MM.1S (cell line): ENCODE data around the gene RXYLT1.

Experiments used
- DNase-seq: peaks from one replicate; pipeline ENCODE4 v3.0.0-alpha.2; 2015
- H2AFZ ChIP-seq: fragments of 300-600 bp; sonication (generic); 2 replicates; pipeline ENCODE4 v1.6.0; 2016; ENCODE audit warnings: antibody characterized with exemption, low read length
- H3F3A ChIP-seq: fragments of 300-600 bp; sonication (generic); 2 replicates; pipeline ENCODE4 v1.6.1; 2016; ENCODE audit warnings: mild to moderate bottlenecking, antibody characterized with exemption, low read length, moderate library complexity, mixed read lengths; ENCODE audit not compliant: insufficient read depth
- H3K27ac ChIP-seq: fragments of 300-600 bp; sonication (generic); 2 replicates; pipeline ENCODE4 v1.5.1; 2016; ENCODE audit warnings: mild to moderate bottlenecking, low read length
- H3K27me3 ChIP-seq: fragments of 300-600 bp; sonication (generic); replicated peaks from 2 replicates; pipeline ENCODE4 v1.6.0; 2016; ENCODE audit warnings: low read length; ENCODE audit not compliant: insufficient read depth
- H3K36me3 ChIP-seq: fragments of 300-600 bp; sonication (generic); replicated peaks from 2 replicates; pipeline ENCODE4 v1.6.1; 2016; ENCODE audit warnings: mild to moderate bottlenecking, low read length, mixed read lengths; ENCODE audit not compliant: insufficient read depth
- H3K4me1 ChIP-seq: fragments of 300-600 bp; sonication (generic); 2 replicates; pipeline ENCODE4 v1.6.1; 2016; ENCODE audit warnings: low read length, mixed read lengths
- H3K4me2 ChIP-seq: fragments of 300-600 bp; sonication (generic); 2 replicates; pipeline ENCODE4 v1.6.0; 2016; ENCODE audit warnings: low read depth, low read length
- H3K4me3 ChIP-seq: fragments of 300-600 bp; sonication (generic); 2 replicates; pipeline ENCODE4 v1.5.1; 2016; ENCODE audit warnings: low read length, mixed read lengths
- H3K79me2 ChIP-seq: fragments of 300-600 bp; sonication (generic); 2 replicates; pipeline ENCODE4 v1.6.1; 2016; ENCODE audit warnings: mixed run types, low read length, mixed read lengths
- H3K9ac ChIP-seq: fragments of 300-600 bp; sonication (generic); 2 replicates; pipeline ENCODE4 v1.6.1; 2016; ENCODE audit warnings: low read length, mixed read lengths
- H3K9me2 ChIP-seq: fragments of 300-600 bp; sonication (generic); replicated peaks from 2 replicates; pipeline ENCODE4 v1.6.1; 2016; ENCODE audit warnings: mild to moderate bottlenecking, low read length, mixed read lengths; ENCODE audit not compliant: insufficient read depth
- H3K9me3 ChIP-seq: fragments of 300-600 bp; sonication (generic); replicated peaks from 2 replicates; pipeline ENCODE4 v1.6.1; 2016; ENCODE audit warnings: mild to moderate bottlenecking, low read length, mixed read lengths; ENCODE audit not compliant: insufficient read depth
- H4K20me1 ChIP-seq: fragments of 300-600 bp; sonication (generic); 2 replicates; pipeline ENCODE4 v1.6.1; 2016; ENCODE audit warnings: mild to moderate bottlenecking, low read length, moderate library complexity, mixed read lengths; ENCODE audit not compliant: insufficient read depth
- CTCF ChIP-seq: fragments of 300-600 bp; sonication (generic); IDR thresholded peaks from 2 replicates; pipeline ENCODE4 v1.5.1; 2016; ENCODE audit warnings: antibody characterized with exemption, low read length, mixed read lengths
- EZH2 ChIP-seq: fragments of 300-600 bp; sonication (generic); optimal IDR thresholded peaks from 2 replicates; pipeline ENCODE3; 2017; ENCODE audit warnings: low read depth, mild to moderate bottlenecking, antibody characterized with exemption, low read length, mixed read lengths
- EZH2phosphoT487 ChIP-seq: fragments of 300-600 bp; sonication (generic); IDR thresholded peaks from 2 replicates; pipeline ENCODE4 v1.6.1; 2018; ENCODE audit warnings: antibody characterized with exemption, low read length

RXYLT1 gene

GRCh38 chr12:63849106-63849620 lies 69.5 kb downstream of the RXYLT1 start:
- no peaks in the 10 kb centered on the region for H3F3A ChIP-seq
- TF ChIP-seq EZH2phosphoT487 = no peak
- no peaks in the 10 kb centered on the region for H4K20me1 ChIP-seq

GRCh38 chr12:63849641-63850040 lies 69.9 kb downstream of the RXYLT1 start:
- DNase-seq = no peak
- Histone ChIP-seq H3F3A (no peaks in the 10 kb centered on the region), H3K9me3 (no peaks in the 10 kb centered on the region), H3K4me1 (no peaks in the 10 kb centered on the region), H3K4me3 (no peak overlapping the region), H3K27ac (no peak overlapping the region), H3K36me3 (no peaks in the 10 kb centered on the region), H3K27me3 (no peaks in the 10 kb centered on the region), H3K9me2 (no peaks in the 10 kb centered on the region), H3K4me2 (no peak overlapping the region), H3K79me2 (no peaks in the 10 kb centered on the region), H2AFZ (no peak overlapping the region), H3K9ac (no peak overlapping the region), H4K20me1 (no peaks in the 10 kb centered on the region)
- TF ChIP-seq EZH2phosphoT487 = no peak
- TF ChIP-seq CTCF = no peak
- TF ChIP-seq EZH2 = no peak

More at GRCh38 chr12:63849106-63849620, 69.5 kb downstream of the RXYLT1 start:
- Histone ChIP-seq H2AFZ (no peak overlapping the region), H3K27me3 (no peaks in the 10 kb centered on the region), H3K79me2 (no peaks in the 10 kb centered on the region), H3K27ac (no peak overlapping the region), H3K9me2 (no peaks in the 10 kb centered on the region), H3K4me3 (no peak overlapping the region), H3K36me3 (no peaks in the 10 kb centered on the region), H3K9me3 (no peaks in the 10 kb centered on the region), H3K4me1 (no peaks in the 10 kb centered on the region), H3K9ac (no peak overlapping the region), H3K4me2 (no peak overlapping the region)
- no peak for DNase-seq

- no peaks in the 10 kb centered on the region for H4K20me1 ChIP-seq
- TF ChIP-seq EZH2phosphoT487 (no peak), CTCF (no peak), EZH2 (no peak)
- no peak overlapping the region for H3K4me3 ChIP-seq
- H3K9me2 ChIP-seq = no peaks in the 10 kb centered on the region
- no peaks in the 10 kb centered on the region for H3F3A ChIP-seq
- H3K27ac ChIP-seq = no peak overlapping the region
- no peaks in the 10 kb centered on the region for H3K79me2 ChIP-seq
- H2AFZ ChIP-seq = no peak overlapping the region
- no peak overlapping the region for H3K4me2 ChIP-seq
- no peaks in the 10 kb centered on the region for H3K36me3 ChIP-seq
- no peaks in the 10 kb centered on the region for H3K9me3 ChIP-seq
- DNase-seq = no peak
- no peaks in the 10 kb centered on the region for H3K27me3 ChIP-seq
- H3K9ac ChIP-seq = no peak overlapping the region
- H3K4me1 ChIP-seq = no peaks in the 10 kb centered on the region
These were observed 74.3 kb downstream of the RXYLT1 start for GRCh38 chr12:63853978-63854377.

- TF ChIP-seq CTCF (no peak), EZH2 (no peak), EZH2phosphoT487 (no peak)
- Histone ChIP-seq H3K4me3 (no peak overlapping the region), H3K9ac (no peak overlapping the region), H3K27me3 (no peaks in the 10 kb centered on the region), H3K79me2 (no peaks in the 10 kb centered on the region), H3K9me3 (no peaks in the 10 kb centered on the region), H3K36me3 (no peaks in the 10 kb centered on the region), H3K9me2 (no peaks in the 10 kb centered on the region), H4K20me1 (no peaks in the 10 kb centered on the region), H2AFZ (no peak overlapping the region), H3F3A (no peaks in the 10 kb centered on the region), H3K4me2 (no peak overlapping the region), H3K27ac (no peak overlapping the region), H3K4me1 (no peaks in the 10 kb centered on the region)
- DNase-seq = no peak
These were observed 75.6 kb downstream of the RXYLT1 start for GRCh38 chr12:63855299-63855698.
